HepG2 (cell line): ENCODE data around the gene CREG2. TPM values are rescaled to one million over a fixed set of nuclear protein-coding genes. Genes with fewer than 3 reads are reported as not detected.

Experiments used
- ATF7 ChIP-seq, 2 experiments: fragments of 450-650 bp in 1 of 2; sonication (generic) in 1 of 2; formaldehyde crosslinking in 1 of 2; IDR thresholded peaks; 2 replicates each; pipeline versions ENCODE4 v1.4.0 to v1.6.1; 2016 to 2020; ENCODE audit warnings: antibody characterized with exemption in 1 of 2, mild to moderate bottlenecking in 1 of 2, missing genetic modification reagents in 1 of 2
- KDM6A ChIP-seq: IDR thresholded peaks from 2 replicates; pipeline ENCODE4 v1.6.1; 2016; ENCODE audit warnings: low read depth
- MTF1 ChIP-seq: sonication (generic); formaldehyde crosslinking; IDR thresholded peaks from 2 replicates; pipeline ENCODE4 v1.5.0; 2020; ENCODE audit warnings: missing genetic modification reagents
- NFIC ChIP-seq: IDR thresholded peaks from 2 replicates; pipeline ENCODE4 v1.6.1; 2012; ENCODE audit warnings: mild to moderate bottlenecking, low read length, inconsistent platforms
- SIN3B ChIP-seq: fragments of 150-350 bp; IDR thresholded peaks from 2 replicates; pipeline ENCODE4 v1.6.1; 2014; ENCODE audit warnings: low read length
- SOX13 ChIP-seq, 3 experiments: fragments of 450-650 bp in 1 of 3; sonication (generic) in 1 of 3; formaldehyde crosslinking in 1 of 3; IDR thresholded peaks in 2 of 3; conservative IDR thresholded peaks in 1 of 3; 2 replicates each; pipeline versions ENCODE4 v1.5.0 to v1.6.1; 2016 to 2020; ENCODE audit warnings: antibody characterized with exemption in 1 of 3, mild to moderate bottlenecking in 1 of 3, missing compliant biosample characterization in 1 of 3, missing genetic modification reagents in 1 of 3, moderate library complexity in 1 of 3
- TBX3 ChIP-seq: fragments of 450-650 bp; IDR thresholded peaks from 2 replicates; pipeline ENCODE4 v1.6.1; 2017; ENCODE audit warnings: antibody characterized with exemption, mild to moderate bottlenecking, inconsistent platforms, borderline replicate concordance
- TMF1 ChIP-seq: sonication (generic); formaldehyde crosslinking; IDR thresholded peaks from 2 replicates; pipeline ENCODE4 v1.8.1; 2022; ENCODE audit warnings: low read depth, missing genetic modification reagents
- ZMYM2 ChIP-seq: sonication (generic); formaldehyde crosslinking; IDR thresholded peaks from 2 replicates; pipeline ENCODE4 v1.8.0; 2022; ENCODE audit warnings: mild to moderate bottlenecking, missing genetic modification reagents
- ZNF326 ChIP-seq: sonication (generic); formaldehyde crosslinking; IDR thresholded peaks from 2 replicates; pipeline ENCODE4 v1.4.0; 2020; ENCODE audit warnings: missing genetic modification reagents, borderline replicate concordance
- ZNF354B ChIP-seq: sonication (generic); formaldehyde crosslinking; IDR thresholded peaks from 2 replicates; pipeline ENCODE4 v1.8.0; 2022; ENCODE audit warnings: mild to moderate bottlenecking, missing genetic modification reagents
- ZNF468 ChIP-seq: sonication (generic); formaldehyde crosslinking; IDR thresholded peaks from 2 replicates; pipeline ENCODE4 v1.8.0; 2022; ENCODE audit warnings: mild to moderate bottlenecking, moderate library complexity, missing genetic modification reagents
- ZNF549 ChIP-seq: sonication (generic); formaldehyde crosslinking; IDR thresholded peaks from 2 replicates; pipeline ENCODE4 v1.5.0; 2020; ENCODE audit warnings: missing genetic modification reagents
- ZNF556 ChIP-seq: sonication (generic); formaldehyde crosslinking; IDR thresholded peaks from 2 replicates; pipeline ENCODE4 v1.4.0; 2020; ENCODE audit warnings: mild to moderate bottlenecking, missing genetic modification reagents, borderline replicate concordance
- ZNF564 ChIP-seq: sonication (generic); formaldehyde crosslinking; IDR thresholded peaks from 2 replicates; pipeline ENCODE4 v1.8.1; 2023; ENCODE audit warnings: mild to moderate bottlenecking, missing genetic modification reagents
- ZNF776 ChIP-seq: sonication (generic); formaldehyde crosslinking; IDR thresholded peaks from 2 replicates; pipeline ENCODE4 v1.4.0; 2020; ENCODE audit warnings: mild to moderate bottlenecking, missing genetic modification reagents
- polyA plus RNA-seq, 8 experiments: library from polyadenylated mRNA; depleted of rRNA in 3 of 8; stranded (reverse) in 7 of 8; unstranded in 1 of 8; fragments of >200 nt; fragmentation: Illumina TruSeq in 4 of 8; extraction: Trizol in 4 of 8; gene quantifications; 2 replicates each; pipeline versions ENCODE4 v1.2.1 to v1.2.3, GENCODE V29; 2011 to 2016; ENCODE audit warnings: low read depth in 4 of 8, missing spikeins in 1 of 8, mixed read lengths in 1 of 8; ENCODE audit not compliant: insufficient read depth in 1 of 8
- total RNA-seq, 5 experiments: library from RNA; depleted of rRNA; stranded (reverse); fragments of >200 nt; fragmentation: Illumina TruSeq; extraction: Trizol; gene quantifications; 2 replicates each; pipeline ENCODE4 v1.2.3, GENCODE V29; 2016; ENCODE audit warnings: low read depth in 1 of 5
- TF ChIP-seq, protein P1 (sequence below): IDR thresholded peaks from 2 replicates; pipeline ENCODE4 v1.6.1; 2016; ENCODE audit warnings: mild to moderate bottlenecking, missing biosample characterization, missing genetic modification reagents
- TF ChIP-seq, protein P2 (sequence below): sonication (generic); formaldehyde crosslinking; IDR thresholded peaks from 2 replicates; pipeline ENCODE4 v1.4.0; 2020; ENCODE audit warnings: missing genetic modification reagents
- TF ChIP-seq, protein P3 (sequence below): sonication (generic); formaldehyde crosslinking; conservative IDR thresholded peaks from 2 replicates; pipeline ENCODE4 v1.4.0; 2020; ENCODE audit warnings: missing genetic modification reagents

Gene CREG2
- total and polyA plus RNA-seq, 2 of the 13 experiments (the other 11 are each of a cell fraction or from before 2014, with no cell fraction given), result 0.18 to 0.26 TPM

DNA sequence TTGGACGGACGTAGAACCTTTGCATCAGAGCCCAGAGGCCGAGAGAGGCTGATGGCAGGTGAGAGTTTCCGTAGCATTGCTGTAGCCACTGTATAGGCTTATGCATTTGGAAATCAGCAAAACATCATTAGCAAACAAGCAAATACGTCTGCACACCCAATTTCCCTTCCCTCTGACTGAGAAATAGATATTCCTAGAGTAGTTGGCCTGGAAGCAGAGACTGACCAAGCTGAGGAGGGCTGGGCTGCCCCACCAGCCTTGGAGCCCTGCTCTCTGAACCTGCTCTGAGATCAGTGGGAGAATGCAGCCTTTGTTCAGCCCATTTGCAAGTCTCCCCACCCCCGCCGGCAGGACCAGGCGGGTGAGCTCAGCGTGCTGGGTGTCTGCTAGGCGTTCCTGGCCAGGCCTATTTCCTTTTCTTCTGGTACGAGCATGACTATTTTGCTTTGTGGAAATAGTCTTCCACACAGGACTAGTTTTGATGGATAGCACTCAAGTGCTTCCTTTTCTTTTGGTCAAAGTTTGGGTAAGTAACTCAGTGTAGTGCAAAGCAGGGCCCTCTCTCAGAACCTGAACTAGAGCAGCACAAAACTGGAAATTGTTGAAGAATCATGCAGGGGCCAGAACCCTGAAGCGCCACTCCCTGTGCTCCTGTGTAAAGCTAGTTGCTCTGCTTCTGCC lies 56.9 kb downstream of the CREG2 start (continued):
- TF ChIP-seq, protein P1, sequence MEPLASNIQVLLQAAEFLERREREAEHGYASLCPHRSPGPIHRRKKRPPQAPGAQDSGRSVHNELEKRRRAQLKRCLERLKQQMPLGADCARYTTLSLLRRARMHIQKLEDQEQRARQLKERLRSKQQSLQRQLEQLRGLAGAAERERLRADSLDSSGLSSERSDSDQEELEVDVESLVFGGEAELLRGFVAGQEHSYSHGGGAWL, result 0 out of 2 replicates have a peak, but pooled peaks have one; percentile 49
- TF ChIP-seq ZNF549 (CRISPR knock-in tag), result no peak
- TF ChIP-seq, protein P2, sequence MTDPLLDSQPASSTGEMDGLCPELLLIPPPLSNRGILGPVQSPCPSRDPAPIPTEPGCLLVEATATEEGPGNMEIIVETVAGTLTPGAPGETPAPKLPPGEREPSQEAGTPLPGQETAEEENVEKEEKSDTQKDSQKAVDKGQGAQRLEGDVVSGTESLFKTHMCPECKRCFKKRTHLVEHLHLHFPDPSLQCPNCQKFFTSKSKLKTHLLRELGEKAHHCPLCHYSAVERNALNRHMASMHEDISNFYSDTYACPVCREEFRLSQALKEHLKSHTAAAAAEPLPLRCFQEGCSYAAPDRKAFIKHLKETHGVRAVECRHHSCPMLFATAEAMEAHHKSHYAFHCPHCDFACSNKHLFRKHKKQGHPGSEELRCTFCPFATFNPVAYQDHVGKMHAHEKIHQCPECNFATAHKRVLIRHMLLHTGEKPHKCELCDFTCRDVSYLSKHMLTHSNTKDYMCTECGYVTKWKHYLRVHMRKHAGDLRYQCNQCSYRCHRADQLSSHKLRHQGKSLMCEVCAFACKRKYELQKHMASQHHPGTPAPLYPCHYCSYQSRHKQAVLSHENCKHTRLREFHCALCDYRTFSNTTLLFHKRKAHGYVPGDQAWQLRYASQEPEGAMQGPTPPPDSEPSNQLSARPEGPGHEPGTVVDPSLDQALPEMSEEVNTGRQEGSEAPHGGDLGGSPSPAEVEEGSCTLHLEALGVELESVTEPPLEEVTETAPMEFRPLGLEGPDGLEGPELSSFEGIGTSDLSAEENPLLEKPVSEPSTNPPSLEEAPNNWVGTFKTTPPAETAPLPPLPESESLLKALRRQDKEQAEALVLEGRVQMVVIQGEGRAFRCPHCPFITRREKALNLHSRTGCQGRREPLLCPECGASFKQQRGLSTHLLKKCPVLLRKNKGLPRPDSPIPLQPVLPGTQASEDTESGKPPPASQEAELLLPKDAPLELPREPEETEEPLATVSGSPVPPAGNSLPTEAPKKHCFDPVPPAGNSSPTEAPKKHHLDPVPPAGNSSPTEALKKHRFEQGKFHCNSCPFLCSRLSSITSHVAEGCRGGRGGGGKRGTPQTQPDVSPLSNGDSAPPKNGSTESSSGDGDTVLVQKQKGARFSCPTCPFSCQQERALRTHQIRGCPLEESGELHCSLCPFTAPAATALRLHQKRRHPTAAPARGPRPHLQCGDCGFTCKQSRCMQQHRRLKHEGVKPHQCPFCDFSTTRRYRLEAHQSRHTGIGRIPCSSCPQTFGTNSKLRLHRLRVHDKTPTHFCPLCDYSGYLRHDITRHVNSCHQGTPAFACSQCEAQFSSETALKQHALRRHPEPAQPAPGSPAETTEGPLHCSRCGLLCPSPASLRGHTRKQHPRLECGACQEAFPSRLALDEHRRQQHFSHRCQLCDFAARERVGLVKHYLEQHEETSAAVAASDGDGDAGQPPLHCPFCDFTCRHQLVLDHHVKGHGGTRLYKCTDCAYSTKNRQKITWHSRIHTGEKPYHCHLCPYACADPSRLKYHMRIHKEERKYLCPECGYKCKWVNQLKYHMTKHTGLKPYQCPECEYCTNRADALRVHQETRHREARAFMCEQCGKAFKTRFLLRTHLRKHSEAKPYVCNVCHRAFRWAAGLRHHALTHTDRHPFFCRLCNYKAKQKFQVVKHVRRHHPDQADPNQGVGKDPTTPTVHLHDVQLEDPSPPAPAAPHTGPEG (CRISPR knock-in tag), result no peak
- no peak for TF ChIP-seq ZNF354B (CRISPR knock-in tag)
- TF ChIP-seq ZNF326 (CRISPR knock-in tag), result no peak
- peak; percentile 89 for TF ChIP-seq ZNF556
- TF ChIP-seq TMF1, result no peak
- no peak for TF ChIP-seq TBX3
- no peak for TF ChIP-seq SIN3B
- no peak for TF ChIP-seq ATF7 (IDR thresholded peaks at IDR 0.05)
- TF ChIP-seq ATF7 (CRISPR knock-in tag; IDR thresholded peaks at IDR 0.05), result peak; percentile 53; the same call in 1 of the 2 replicates
- TF ChIP-seq SOX13 (IDR thresholded peaks at IDR 0.05), result no peak
- peak in 1 of 2 experiments; percentile 91; a peak in 2 of 4 replicates for TF ChIP-seq SOX13 (CRISPR knock-in tag; conservative IDR thresholded peaks at IDR 0.05 in 1 of 2, IDR thresholded peaks at IDR 0.05 in 1 of 2)
- no peak for TF ChIP-seq MTF1 (CRISPR knock-in tag)
- TF ChIP-seq ZNF564 (CRISPR knock-in tag), result no peak
- no peak for TF ChIP-seq NFIC
- TF ChIP-seq ZMYM2, result no peak
- no peak; the same call in 1 of the 2 replicates for TF ChIP-seq ZNF776 (CRISPR knock-in tag)
- TF ChIP-seq KDM6A (CRISPR knock-in tag), result peak; percentile 13; the same call in 1 of the 2 replicates
- TF ChIP-seq ZNF468 (CRISPR knock-in tag), result no peak
- TF ChIP-seq, protein P3, sequence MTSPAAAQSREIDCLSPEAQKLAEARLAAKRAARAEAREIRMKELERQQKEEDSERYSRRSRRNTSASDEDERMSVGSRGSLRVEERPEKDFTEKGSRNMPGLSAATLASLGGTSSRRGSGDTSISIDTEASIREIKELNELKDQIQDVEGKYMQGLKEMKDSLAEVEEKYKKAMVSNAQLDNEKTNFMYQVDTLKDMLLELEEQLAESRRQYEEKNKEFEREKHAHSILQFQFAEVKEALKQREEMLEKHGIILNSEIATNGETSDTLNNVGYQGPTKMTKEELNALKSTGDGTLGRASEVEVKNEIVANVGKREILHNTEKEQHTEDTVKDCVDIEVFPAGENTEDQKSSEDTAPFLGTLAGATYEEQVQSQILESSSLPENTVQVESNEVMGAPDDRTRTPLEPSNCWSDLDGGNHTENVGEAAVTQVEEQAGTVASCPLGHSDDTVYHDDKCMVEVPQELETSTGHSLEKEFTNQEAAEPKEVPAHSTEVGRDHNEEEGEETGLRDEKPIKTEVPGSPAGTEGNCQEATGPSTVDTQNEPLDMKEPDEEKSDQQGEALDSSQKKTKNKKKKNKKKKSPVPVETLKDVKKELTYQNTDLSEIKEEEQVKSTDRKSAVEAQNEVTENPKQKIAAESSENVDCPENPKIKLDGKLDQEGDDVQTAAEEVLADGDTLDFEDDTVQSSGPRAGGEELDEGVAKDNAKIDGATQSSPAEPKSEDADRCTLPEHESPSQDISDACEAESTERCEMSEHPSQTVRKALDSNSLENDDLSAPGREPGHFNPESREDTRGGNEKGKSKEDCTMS (CRISPR knock-in tag), result no peak
